ENCODE results near the gene LDB2.

LDB2 gene

DNA sequence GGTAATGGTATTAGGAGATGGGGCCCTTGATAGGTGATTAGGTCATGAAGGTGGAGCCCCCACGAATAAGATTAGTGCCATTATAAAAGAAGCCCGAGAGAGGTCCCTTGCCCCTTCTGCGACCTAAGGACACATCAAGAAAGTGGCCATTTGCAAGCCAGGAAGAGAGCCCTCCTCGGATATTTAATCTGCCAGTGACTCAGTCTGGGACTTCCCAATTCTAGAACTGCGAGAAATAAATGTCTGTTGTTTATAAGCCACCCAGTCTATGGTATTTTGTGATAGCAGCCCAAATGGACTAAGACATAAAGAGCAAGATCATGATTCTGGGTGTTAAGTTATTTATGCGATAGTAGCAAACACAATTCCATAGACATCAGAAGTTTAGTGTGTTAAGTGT is 192.2 kb downstream of the LDB2 start:
- H3K4me3 ChIP-seq (ENCODE audit: low read length) = no peak overlapping the region
- TF ChIP-seq, protein P1, sequence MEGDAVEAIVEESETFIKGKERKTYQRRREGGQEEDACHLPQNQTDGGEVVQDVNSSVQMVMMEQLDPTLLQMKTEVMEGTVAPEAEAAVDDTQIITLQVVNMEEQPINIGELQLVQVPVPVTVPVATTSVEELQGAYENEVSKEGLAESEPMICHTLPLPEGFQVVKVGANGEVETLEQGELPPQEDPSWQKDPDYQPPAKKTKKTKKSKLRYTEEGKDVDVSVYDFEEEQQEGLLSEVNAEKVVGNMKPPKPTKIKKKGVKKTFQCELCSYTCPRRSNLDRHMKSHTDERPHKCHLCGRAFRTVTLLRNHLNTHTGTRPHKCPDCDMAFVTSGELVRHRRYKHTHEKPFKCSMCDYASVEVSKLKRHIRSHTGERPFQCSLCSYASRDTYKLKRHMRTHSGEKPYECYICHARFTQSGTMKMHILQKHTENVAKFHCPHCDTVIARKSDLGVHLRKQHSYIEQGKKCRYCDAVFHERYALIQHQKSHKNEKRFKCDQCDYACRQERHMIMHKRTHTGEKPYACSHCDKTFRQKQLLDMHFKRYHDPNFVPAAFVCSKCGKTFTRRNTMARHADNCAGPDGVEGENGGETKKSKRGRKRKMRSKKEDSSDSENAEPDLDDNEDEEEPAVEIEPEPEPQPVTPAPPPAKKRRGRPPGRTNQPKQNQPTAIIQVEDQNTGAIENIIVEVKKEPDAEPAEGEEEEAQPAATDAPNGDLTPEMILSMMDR (conservative IDR thresholded peaks at IDR 0.05; ENCODE audit: low read depth, low read length) = no peak
- no peak for DNase-seq (ENCODE audit: low read depth)

DNA sequence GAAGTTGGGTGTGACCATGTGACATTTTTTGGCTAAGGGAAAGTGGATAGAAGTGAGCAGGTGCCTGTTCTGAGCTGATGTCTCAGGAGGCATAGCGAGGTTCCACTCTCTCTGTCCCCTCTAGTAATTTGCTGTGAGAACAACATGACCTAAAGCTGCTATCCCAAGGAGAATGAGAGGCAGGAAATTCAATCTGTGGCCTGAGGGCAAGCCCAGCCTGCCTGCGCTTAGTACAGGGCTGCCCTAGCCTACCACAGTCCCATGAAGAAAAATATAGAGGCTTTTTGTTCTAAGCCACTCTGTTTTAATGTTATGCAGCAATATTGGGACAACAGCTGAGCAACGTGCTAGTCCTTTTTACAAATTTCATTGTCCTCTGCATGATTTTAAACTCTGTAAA is 193.1 kb downstream of the LDB2 start:
- DNase-seq (ENCODE audit: low read depth) = no peak
- TF ChIP-seq, protein P1 (conservative IDR thresholded peaks at IDR 0.05; ENCODE audit: low read depth, low read length) = no peak
- no peak overlapping the region for H3K4me3 ChIP-seq (ENCODE audit: low read length)

DNA sequence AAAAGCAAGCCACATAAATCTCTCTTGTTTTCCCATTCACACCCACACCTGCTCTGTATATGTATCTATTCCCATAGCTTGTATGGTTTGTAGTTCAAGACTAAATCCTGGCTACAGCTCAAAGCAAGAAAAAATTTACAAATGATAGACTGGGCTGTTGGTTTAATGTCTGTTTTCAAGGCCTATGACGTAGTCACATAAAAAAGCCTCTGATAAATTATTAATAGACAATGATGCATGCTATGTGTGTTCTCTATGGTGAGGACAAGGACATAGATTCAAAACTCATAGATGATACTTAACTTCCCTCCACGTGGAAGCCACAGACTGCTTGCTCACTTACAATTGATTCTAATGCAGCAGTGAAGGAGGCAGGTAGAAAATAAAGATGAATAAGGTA is 194.0 kb downstream of the LDB2 start:
- no peak for DNase-seq (ENCODE audit: low read depth)
- TF ChIP-seq, protein P1 (conservative IDR thresholded peaks at IDR 0.05; ENCODE audit: low read depth, low read length) = no peak
- H3K4me3 ChIP-seq (ENCODE audit: low read length) = no peak overlapping the region

DNA sequence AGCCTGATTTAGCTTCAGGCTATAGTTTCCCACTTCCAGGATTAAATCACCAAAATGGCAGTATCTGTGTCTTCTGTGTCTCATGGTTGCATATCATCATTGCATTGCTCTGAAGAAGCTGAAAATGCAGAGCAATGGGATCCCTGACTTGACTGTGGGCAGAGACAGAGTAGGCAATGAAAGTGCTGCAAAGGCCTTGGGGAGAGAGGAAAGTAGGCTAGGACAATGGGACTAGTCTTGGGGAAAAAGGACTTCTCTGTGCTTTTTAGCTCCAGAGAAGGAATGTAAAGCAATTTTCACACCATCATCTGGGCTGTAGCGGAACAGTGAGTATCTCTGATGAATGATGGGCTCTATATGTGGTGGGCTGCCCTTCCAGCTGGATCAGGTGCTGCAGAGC is 202.5 kb downstream of the LDB2 start:
- TF ChIP-seq, protein P1 (conservative IDR thresholded peaks at IDR 0.05; ENCODE audit: low read depth, low read length) = no peak
- H3K4me3 ChIP-seq (ENCODE audit: low read length) = no peak overlapping the region

DNA sequence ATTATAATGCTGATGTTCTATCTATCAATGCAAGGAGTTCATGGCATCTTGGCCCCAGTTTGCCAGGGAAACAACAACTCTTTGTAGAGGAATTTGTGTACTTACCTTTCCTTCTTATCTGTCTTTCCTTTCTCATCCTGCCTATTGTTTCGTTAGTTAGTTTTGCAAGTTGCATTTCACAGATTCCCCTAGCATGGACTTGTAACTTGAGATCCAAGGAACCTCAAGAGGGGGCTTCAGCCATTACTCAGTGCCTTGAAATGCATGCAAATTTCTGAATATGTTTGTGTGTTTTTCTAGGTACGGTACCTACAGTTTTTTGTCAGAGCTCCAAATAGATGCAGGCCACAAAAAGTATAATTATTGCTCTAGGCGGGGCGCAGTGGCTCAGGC is 203.6 kb downstream of the LDB2 start:
- TF ChIP-seq, protein P1 (conservative IDR thresholded peaks at IDR 0.05; ENCODE audit: low read depth, low read length) = no peak
- H3K4me3 ChIP-seq (ENCODE audit: low read length) = no peak overlapping the region
- DNase-seq (ENCODE audit: low read depth) = no peak

More for the DNA sequence above, 202.5 kb downstream of the LDB2 start:
- no peak for DNase-seq (ENCODE audit: low read depth)

DNA sequence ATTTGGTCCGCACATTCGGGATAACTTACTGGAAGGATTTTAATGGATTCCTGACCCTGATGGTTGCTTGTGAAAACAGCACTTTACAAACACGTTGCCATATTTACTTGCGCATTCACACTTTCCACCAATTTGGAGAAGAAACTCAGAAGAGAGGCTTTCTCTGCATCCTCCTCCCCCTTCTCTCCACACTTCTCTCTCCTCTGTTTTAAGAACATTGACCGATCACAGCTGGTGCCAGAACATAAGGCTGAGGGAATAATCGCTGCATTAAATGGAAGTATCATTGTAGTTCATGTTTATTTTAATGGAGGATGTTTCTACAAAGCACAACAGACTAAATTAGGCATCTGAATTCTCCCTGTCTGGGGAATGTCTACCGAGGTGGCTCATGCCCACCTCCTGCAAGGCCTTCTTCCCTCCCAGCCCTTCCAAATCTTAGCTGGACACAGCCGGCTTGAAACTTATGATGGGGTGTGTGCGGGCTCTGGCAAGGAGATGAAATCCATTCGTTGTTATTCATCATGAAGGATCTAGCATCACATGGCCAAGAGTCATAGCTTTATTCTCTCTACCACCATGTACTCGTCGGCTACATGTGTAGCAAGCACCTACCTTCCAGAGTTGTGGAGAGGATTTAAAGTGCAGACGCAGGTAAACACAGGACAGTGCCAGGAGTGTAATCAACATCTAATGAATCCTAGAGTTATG is 204.1 kb downstream of the LDB2 start:
- H3K4me3 ChIP-seq (ENCODE audit: low read length) = no peak overlapping the region
- TF ChIP-seq, protein P1 (conservative IDR thresholded peaks at IDR 0.05; ENCODE audit: low read depth, low read length) = no peak
- no peak for DNase-seq (ENCODE audit: low read depth)

DNA sequence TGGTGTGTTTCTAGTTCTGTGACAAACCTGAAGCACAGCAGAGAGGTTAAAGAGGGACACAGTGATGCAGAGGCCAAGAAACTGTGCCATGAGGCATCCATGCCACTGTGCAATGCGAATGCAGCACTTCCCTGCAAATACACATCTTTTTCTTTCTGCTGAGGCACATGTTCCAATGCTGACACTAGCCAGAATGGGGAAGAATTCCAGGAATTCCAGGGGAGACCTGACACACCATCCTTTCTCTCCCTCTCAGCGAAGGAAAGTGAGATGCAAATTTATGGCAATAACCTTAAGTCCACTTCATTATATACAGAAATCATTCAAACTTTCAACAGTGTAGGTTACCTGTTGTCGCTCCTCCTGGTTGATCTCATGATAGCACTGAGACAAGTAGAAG is 204.8 kb downstream of the LDB2 start:
- no peak overlapping the region for H3K4me3 ChIP-seq (ENCODE audit: low read length)
- no peak for DNase-seq (ENCODE audit: low read depth)
- TF ChIP-seq, protein P1 (conservative IDR thresholded peaks at IDR 0.05; ENCODE audit: low read depth, low read length) = no peak
